ENCODE results near the gene PPP6R1.

- TF ChIP-seq CTCF (IDR thresholded peaks at IDR 0.05 in 2 of 3, conservative IDR thresholded peaks at IDR 0.05 in 1 of 3; ENCODE audit: borderline replicate concordance in 1 of 3, insufficient read depth in 1 of 3, low read depth in 2 of 3, low read length in 2 of 3) (no peak), ZNF274 (IDR thresholded peaks at IDR 0.05; ENCODE audit: low read depth, low read length) (no peak), EZH2 (IDR thresholded peaks at IDR 0.05) (no peak), POLR2A (IDR thresholded peaks at IDR 0.05; ENCODE audit: borderline replicate concordance, extremely low read depth, insufficient read depth, insufficient read length) (no peak), POLR2AphosphoS5 (IDR thresholded peaks at IDR 0.05; ENCODE audit: low read depth, low read length) (no peak), CBX3 (IDR thresholded peaks at IDR 0.05; ENCODE audit: low read depth) (no peak), MAX (IDR thresholded peaks at IDR 0.05) (no peak), YY1 (IDR thresholded peaks at IDR 0.05; ENCODE audit: extremely low read depth, insufficient replicate concordance, low read depth, low read length) (no peak), SP1 (IDR thresholded peaks at IDR 0.05; ENCODE audit: low read depth) (no peak), ZBTB33 (IDR thresholded peaks at IDR 0.05; ENCODE audit: extremely low read depth, insufficient replicate concordance, low read length) (no peak)
Observed at GRCh38 chr19:55262359-55262758, 3.5 kb upstream of the PPP6R1 start.
